Spleen (tissue), 7 donors: ENCODE measurements around the gene COL4A1.

Experiments used
- POLR2A ChIP-seq, 3 donors: fragments of 450-650 bp; IDR thresholded peaks; one replicate each; pipeline ENCODE4 v1.5.1; 2017; ENCODE audit warnings: antibody characterized with exemption in 3 of 3, mild to moderate bottlenecking in 1 of 3
- POLR2AphosphoS5 ChIP-seq, 3 donors: sonication (generic); formaldehyde crosslinking; IDR thresholded peaks; one replicate each; pipeline ENCODE4 v1.5.1; 2017; ENCODE audit warnings: antibody characterized with exemption in 3 of 3
- TF ChIP-seq, protein P1 (sequence below), 11 experiments: fragments of 200-600 bp in 7 of 11; fragments of 450-650 bp in 4 of 11; sonication (generic) in 4 of 11; IDR thresholded peaks in 8 of 11; conservative IDR thresholded peaks in 3 of 11; 1 replicate in 7 of 11; 2 replicates in 4 of 11; pipeline versions ENCODE4 v1.4.0 to v1.8.0; 2016 to 2021; ENCODE audit warnings: antibody characterized with exemption in 11 of 11, inconsistent platforms in 4 of 11, mild to moderate bottlenecking in 1 of 11
- donor health status: DM: no; HTN: no; CAD: no; lungs with moderate emphysema.
- donor health status: DM: no; HTN: no; CAD: no.
- donor health status: DM: no; HTN: no; CAD: no.

DNA sequence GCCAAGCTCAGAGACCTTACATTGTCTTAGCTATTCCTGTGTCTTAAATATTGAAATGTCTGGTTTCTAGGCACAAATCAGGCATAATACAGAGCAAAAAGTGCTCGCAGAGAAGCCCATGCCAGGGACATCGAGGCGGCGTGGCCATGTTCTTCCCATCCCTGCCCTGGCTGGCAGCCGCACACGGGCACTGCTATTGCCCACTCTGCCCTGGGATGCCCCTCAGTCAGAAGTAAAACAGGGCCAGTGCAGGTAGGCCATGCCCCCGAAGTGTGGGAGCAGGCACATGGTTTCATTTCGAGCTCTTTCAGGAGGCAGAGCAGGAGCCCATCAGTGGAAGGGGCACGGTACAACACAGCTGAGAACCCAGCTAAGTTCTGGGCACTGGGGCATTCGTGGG, 113.5 kb downstream of the COL4A1 start:
- TF ChIP-seq, protein P1, sequence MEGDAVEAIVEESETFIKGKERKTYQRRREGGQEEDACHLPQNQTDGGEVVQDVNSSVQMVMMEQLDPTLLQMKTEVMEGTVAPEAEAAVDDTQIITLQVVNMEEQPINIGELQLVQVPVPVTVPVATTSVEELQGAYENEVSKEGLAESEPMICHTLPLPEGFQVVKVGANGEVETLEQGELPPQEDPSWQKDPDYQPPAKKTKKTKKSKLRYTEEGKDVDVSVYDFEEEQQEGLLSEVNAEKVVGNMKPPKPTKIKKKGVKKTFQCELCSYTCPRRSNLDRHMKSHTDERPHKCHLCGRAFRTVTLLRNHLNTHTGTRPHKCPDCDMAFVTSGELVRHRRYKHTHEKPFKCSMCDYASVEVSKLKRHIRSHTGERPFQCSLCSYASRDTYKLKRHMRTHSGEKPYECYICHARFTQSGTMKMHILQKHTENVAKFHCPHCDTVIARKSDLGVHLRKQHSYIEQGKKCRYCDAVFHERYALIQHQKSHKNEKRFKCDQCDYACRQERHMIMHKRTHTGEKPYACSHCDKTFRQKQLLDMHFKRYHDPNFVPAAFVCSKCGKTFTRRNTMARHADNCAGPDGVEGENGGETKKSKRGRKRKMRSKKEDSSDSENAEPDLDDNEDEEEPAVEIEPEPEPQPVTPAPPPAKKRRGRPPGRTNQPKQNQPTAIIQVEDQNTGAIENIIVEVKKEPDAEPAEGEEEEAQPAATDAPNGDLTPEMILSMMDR (IDR thresholded peaks at IDR 0.05 in 8 of 11, conservative IDR thresholded peaks at IDR 0.05 in 3 of 11) = no peak
- TF ChIP-seq POLR2AphosphoS5 (IDR thresholded peaks at IDR 0.05) = peak in 1 of 3 donors; percentile 42
- TF ChIP-seq POLR2A (IDR thresholded peaks at IDR 0.05) = no peak
